Measurements from ENCODE around the gene SEC14L5.

SEC14L5 gene

GRCh38 chr16:4984174-4984990 lies 26.3 kb downstream of the SEC14L5 start:
- no peak for DNase-seq (ENCODE audit: low read depth, low spot score)

- DNase-seq (ENCODE audit: low read depth, low spot score): no peak
Measured at GRCh38 chr16:4987250-4987579, 29.1 kb downstream of the SEC14L5 start.

GRCh38 chr16:4987580-4988374 lies 29.6 kb downstream of the SEC14L5 start:
- DNase-seq (ENCODE audit: low read depth, low spot score): no peak

GRCh38 chr16:4988647-4989046 lies 30.5 kb downstream of the SEC14L5 start:
- DNase-seq (ENCODE audit: low read depth, low spot score): no peak

GRCh38 chr16:4989391-4990006 lies 31.4 kb downstream of the SEC14L5 start:
- DNase-seq (ENCODE audit: low read depth, low spot score): no peak

- DNase-seq (ENCODE audit: low read depth, low spot score): no peak
Measured at GRCh38 chr16:4990415-4990814, 32.3 kb downstream of the SEC14L5 start.

GRCh38 chr16:4991754-4992153 lies 33.6 kb downstream of the SEC14L5 start:
- DNase-seq (ENCODE audit: low read depth, low spot score): no peak

GRCh38 chr16:4994719-4995434 lies 36.7 kb downstream of the SEC14L5 start:
- DNase-seq (ENCODE audit: low read depth, low spot score): no peak

GRCh38 chr16:5000573-5001001 lies 42.5 kb downstream of the SEC14L5 start:
- DNase-seq (ENCODE audit: low read depth, low spot score): no peak

- DNase-seq (ENCODE audit: low read depth, low spot score): no peak
Measured at GRCh38 chr16:5001571-5001970, 43.4 kb downstream of the SEC14L5 start.

- no peak for DNase-seq (ENCODE audit: low read depth, low spot score)
Measured at GRCh38 chr16:5001986-5002385, 43.9 kb downstream of the SEC14L5 start.

- no peak for DNase-seq (ENCODE audit: low read depth, low spot score)
Measured at GRCh38 chr16:5002699-5003143, 44.6 kb downstream of the SEC14L5 start.

- no peak for DNase-seq (ENCODE audit: low read depth, low spot score)
Measured at GRCh38 chr16:5003211-5003610, 45.1 kb downstream of the SEC14L5 start.

- no peak for DNase-seq (ENCODE audit: low read depth, low spot score)
Measured at GRCh38 chr16:5003828-5004227, 45.7 kb downstream of the SEC14L5 start.

- no peak for DNase-seq (ENCODE audit: low read depth, low spot score)
Measured at GRCh38 chr16:5004311-5004710, 46.2 kb downstream of the SEC14L5 start.

GRCh38 chr16:5005916-5006315 lies 47.8 kb downstream of the SEC14L5 start:
- no peak for DNase-seq (ENCODE audit: low read depth, low spot score)

- DNase-seq (ENCODE audit: low read depth, low spot score): no peak
Measured at GRCh38 chr16:5006348-5007193, 48.4 kb downstream of the SEC14L5 start.

GRCh38 chr16:5007256-5007655 lies 49.1 kb downstream of the SEC14L5 start:
- no peak for DNase-seq (ENCODE audit: low read depth, low spot score)

- no peak for DNase-seq (ENCODE audit: low read depth, low spot score)
Measured at GRCh38 chr16:5008311-5008731, 50.2 kb downstream of the SEC14L5 start.

GRCh38 chr16:5010576-5011329 lies 52.6 kb downstream of the SEC14L5 start:
- DNase-seq (ENCODE audit: low read depth, low spot score): no peak
